ENCODE results near the gene LRCH4. TPM values are rescaled to one million over a fixed set of nuclear protein-coding genes. Genes with fewer than 3 reads are reported as not detected.

Gene LRCH4
- total RNA-seq, 2 donors from 2014 or later = 99.8 to 131 TPM

- ATAC-seq (ENCODE audit: insufficient number of reproducible peaks, low FRiP score, low read depth) (no peak), DNase-seq (ENCODE audit: low spot score) (no peak)
- Histone ChIP-seq H3K36me3 (no peaks in the 10 kb centered on the region), H3K27ac (no peak overlapping the region), H3K9me3 (no peaks in the 10 kb centered on the region), H3K27me3 (replicated peaks; ENCODE audit: insufficient read depth) (no peaks in the 10 kb centered on the region), H3K4me1 (ENCODE audit: control insufficient read depth in 1 of 2, low read depth in 2 of 2) (no peaks in the 10 kb centered on the region), H3K4me3 (no peak overlapping the region)
- no peak for TF ChIP-seq CTCF (IDR thresholded peaks at IDR 0.05)
Observed at GRCh38 chr7:100620804-100621203, 34.9 kb upstream of the LRCH4 start.

- Histone ChIP-seq H3K4me1 (ENCODE audit: control insufficient read depth in 1 of 2, low read depth in 2 of 2) (no peaks in the 10 kb centered on the region), H3K27ac (no peak overlapping the region), H3K36me3 (no peaks in the 10 kb centered on the region), H3K27me3 (replicated peaks; ENCODE audit: insufficient read depth) (no peaks in the 10 kb centered on the region), H3K9me3 (no peaks in the 10 kb centered on the region), H3K4me3 (no peak overlapping the region)
- DNase-seq (ENCODE audit: low spot score) (no peak), ATAC-seq (ENCODE audit: insufficient number of reproducible peaks, low FRiP score, low read depth) (no peak)
- no peak for TF ChIP-seq CTCF (IDR thresholded peaks at IDR 0.05)
Observed at GRCh38 chr7:100620239-100620638, 34.3 kb upstream of the LRCH4 start.

- Histone ChIP-seq H3K27ac (no peak overlapping the region), H3K27me3 (replicated peaks; ENCODE audit: insufficient read depth) (no peaks in the 10 kb centered on the region), H3K36me3 (no peaks in the 10 kb centered on the region), H3K4me3 (no peak overlapping the region), H3K4me1 (ENCODE audit: control insufficient read depth in 1 of 2, low read depth in 2 of 2) (peaks cover 4 to 16% of the 10 kb centered on the region in 2 donors), H3K9me3 (no peaks in the 10 kb centered on the region)
- no peak for TF ChIP-seq CTCF (IDR thresholded peaks at IDR 0.05)
- no peak for DNase-seq (ENCODE audit: low spot score)
- ATAC-seq (ENCODE audit: insufficient number of reproducible peaks, low FRiP score, low read depth) = no peak
Observed at GRCh38 chr7:100614308-100614861, 28.5 kb upstream of the LRCH4 start.

- ATAC-seq (ENCODE audit: insufficient number of reproducible peaks, low FRiP score, low read depth) (no peak), DNase-seq (ENCODE audit: low spot score) (no peak)
- no peaks in the 10 kb centered on the region for H3K27me3 ChIP-seq (replicated peaks; ENCODE audit: insufficient read depth)
- no peak for TF ChIP-seq CTCF (IDR thresholded peaks at IDR 0.05)
- no peaks in the 10 kb centered on the region for H3K36me3 ChIP-seq
- H3K9me3 ChIP-seq = no peaks in the 10 kb centered on the region
- no peak overlapping the region for H3K27ac ChIP-seq
- peak overlapping the region; percentile 88 for H3K4me3 ChIP-seq
- H3K4me1 ChIP-seq (ENCODE audit: control insufficient read depth in 1 of 2, low read depth in 2 of 2) = peaks cover 4 to 16% of the 10 kb centered on the region in 2 donors
Observed at GRCh38 chr7:100613412-100614175, 27.7 kb upstream of the LRCH4 start.

- peak overlapping the region in 1 of 2 donors; percentile 95 for H3K27ac ChIP-seq
- DNase-seq (ENCODE audit: low spot score) (no peak), ATAC-seq (ENCODE audit: insufficient number of reproducible peaks, low FRiP score, low read depth) (no peak)
Observed at GRCh38 chr7:100612730-100613390, 26.9 kb upstream of the LRCH4 start.

More at GRCh38 chr7:100612730-100613390, 26.9 kb upstream of the LRCH4 start:
- Histone ChIP-seq H3K27me3 (replicated peaks; ENCODE audit: insufficient read depth) (no peaks in the 10 kb centered on the region), H3K4me3 (peak overlapping the region; percentile 88), H3K9me3 (no peaks in the 10 kb centered on the region), H3K4me1 (ENCODE audit: control insufficient read depth in 1 of 2, low read depth in 2 of 2) (peaks cover 4 to 16% of the 10 kb centered on the region in 2 donors), H3K36me3 (no peaks in the 10 kb centered on the region)
- TF ChIP-seq CTCF (IDR thresholded peaks at IDR 0.05) = no peak
